Liver (tissue), 9 donors: ENCODE measurements around the gene EML5. TPM values are rescaled to one million over a fixed set of nuclear protein-coding genes. Genes with fewer than 3 reads are reported as not detected.

ENCODE experiments used
- DNase-seq: peaks from one replicate; pipeline ENCODE4 v3.0.0-alpha.2; 2017; ENCODE audit warnings: low spot score
- H3K27ac ChIP-seq, 2 donors: one replicate each; pipeline ENCODE4 v1.7.0; 2013; ENCODE audit warnings: inconsistent platforms in 2 of 2, low read length in 2 of 2, control low read depth in 1 of 2, low read depth in 1 of 2, mild to moderate bottlenecking in 1 of 2
- H3K27me3 ChIP-seq, 4 donors: one replicate each; pipeline versions ENCODE4 v1.6.1 to v1.7.0; 2013; ENCODE audit warnings: low read length in 3 of 4, inconsistent platforms in 1 of 4, mild to moderate bottlenecking in 1 of 4, moderate library complexity in 1 of 4; ENCODE audit not compliant: control insufficient read depth in 4 of 4, insufficient read depth in 4 of 4
- H3K36me3 ChIP-seq, 4 donors: one replicate each; pipeline versions ENCODE4 v1.6.1 to v1.7.0; 2013; ENCODE audit warnings: low read length in 3 of 4, mild to moderate bottlenecking in 3 of 4, low read depth in 1 of 4, moderate library complexity in 1 of 4; ENCODE audit not compliant: control insufficient read depth in 4 of 4, insufficient read depth in 3 of 4
- H3K4me1 ChIP-seq, 4 donors: one replicate each; pipeline versions ENCODE4 v1.6.1 to v1.7.0; 2013; ENCODE audit warnings: low read length in 3 of 4, mild to moderate bottlenecking in 3 of 4, moderate library complexity in 1 of 4; ENCODE audit not compliant: control insufficient read depth in 4 of 4, insufficient read depth in 4 of 4
- H3K4me3 ChIP-seq, 3 donors: one replicate each; pipeline versions ENCODE4 v1.6.1 to v1.7.0; 2013; ENCODE audit warnings: low read length in 3 of 3, control low read depth in 1 of 3, low read depth in 1 of 3, mild to moderate bottlenecking in 1 of 3
- H3K9ac ChIP-seq, 2 donors: one replicate each; pipeline ENCODE4 v1.7.0; 2013; ENCODE audit warnings: low read length in 2 of 2, mild to moderate bottlenecking in 2 of 2, moderate library complexity in 2 of 2, control low read depth in 1 of 2, low read depth in 1 of 2
- H3K9me3 ChIP-seq, 4 donors: one replicate each; pipeline versions ENCODE4 v1.6.1 to v1.7.0; 2013; ENCODE audit warnings: low read length in 3 of 4; ENCODE audit not compliant: control insufficient read depth in 4 of 4
- EGR1 ChIP-seq, 2 donors: IDR thresholded peaks; 2 replicates each; pipeline ENCODE4 v1.6.1; 2016 to 2018; ENCODE audit warnings: antibody characterized with exemption in 2 of 2, low read depth in 2 of 2
- FOXA1 ChIP-seq: IDR thresholded peaks from 2 replicates; pipeline ENCODE4 v1.6.1; 2016; ENCODE audit warnings: antibody characterized with exemption
- FOXA2 ChIP-seq: IDR thresholded peaks from 2 replicates; pipeline ENCODE4 v1.6.1; 2016; ENCODE audit warnings: antibody characterized with exemption
- GABPA ChIP-seq, 2 donors: IDR thresholded peaks in 1 of 2; conservative IDR thresholded peaks in 1 of 2; 2 replicates each; pipeline ENCODE4 v1.6.1; 2016; ENCODE audit warnings: antibody characterized with exemption in 2 of 2, mild to moderate bottlenecking in 1 of 2, moderate library complexity in 1 of 2
- HNF4A ChIP-seq, 2 donors: conservative IDR thresholded peaks; 2 replicates each; pipeline ENCODE4 v1.6.1; 2016; ENCODE audit warnings: antibody characterized with exemption in 2 of 2, mild to moderate bottlenecking in 2 of 2
- HNF4G ChIP-seq: IDR thresholded peaks from 2 replicates; pipeline ENCODE4 v1.6.1; 2016; ENCODE audit warnings: antibody characterized with exemption
- JUND ChIP-seq, 2 donors: IDR thresholded peaks; 2 replicates each; pipeline ENCODE4 v1.6.1; 2016; ENCODE audit warnings: antibody characterized with exemption in 2 of 2
- NR2F2 ChIP-seq: IDR thresholded peaks from 2 replicates; pipeline ENCODE4 v1.6.1; 2016; ENCODE audit warnings: antibody characterized with exemption
- RXRA ChIP-seq, 2 donors: IDR thresholded peaks; 2 replicates each; pipeline ENCODE4 v1.6.1; 2017 to 2018; ENCODE audit warnings: antibody characterized with exemption in 2 of 2, mild to moderate bottlenecking in 1 of 2
- SP1 ChIP-seq: IDR thresholded peaks from 2 replicates; pipeline ENCODE4 v1.6.1; 2018; ENCODE audit warnings: antibody characterized with exemption, mild to moderate bottlenecking
- YY1 ChIP-seq: IDR thresholded peaks from 2 replicates; pipeline ENCODE4 v1.6.1; 2016; ENCODE audit warnings: antibody characterized with exemption, mild to moderate bottlenecking
- WGBS: extraction: QIAGEN DNeasy Blood & Tissue Kit; methylation state at CpG from one replicate; pipeline ENCODE4 v1.1.7; 2013; 5-methylcytosine and 5-hydroxymethylcytosine counted together
- polyA plus RNA-seq, 2 donors: library from polyadenylated mRNA; stranded (reverse) in 1 of 2; unstranded in 1 of 2; fragments of 200-250 nt in 1 of 2; fragments of >200 nt in 1 of 2; fragmentation: Nextera tagmentation in 1 of 2; extraction: Ambion mirVana in 1 of 2; gene quantifications; one replicate each; pipeline versions ENCODE4 v1.2.1 to v1.2.3, GENCODE V29; 2013 to 2015
- total RNA-seq, 2 donors: library from RNA; depleted of rRNA; stranded (reverse); fragments of >200 nt; gene quantifications; one replicate each; pipeline ENCODE4 v1.2.3, GENCODE V29; 2014
- TF ChIP-seq, protein P1 (sequence below): IDR thresholded peaks from 2 replicates; pipeline ENCODE4 v1.6.1; 2016; ENCODE audit warnings: antibody characterized with exemption, mild to moderate bottlenecking
- TF ChIP-seq, protein P2 (sequence below): IDR thresholded peaks from 2 replicates; pipeline ENCODE4 v1.6.1; 2016; ENCODE audit warnings: antibody characterized with exemption
- TF ChIP-seq, protein P3 (sequence below): IDR thresholded peaks from 2 replicates; pipeline ENCODE4 v1.6.1; 2016; ENCODE audit warnings: antibody characterized with exemption
- donor health status: healthy.
- donor health status: healthy.
- donor health status: healthy.
- donor health status: healthy.
- donor health status: healthy.

EML5 gene
- total and polyA plus RNA-seq, 4 donors = 0.09 to 3.8 (median 0.55) TPM

DNA sequence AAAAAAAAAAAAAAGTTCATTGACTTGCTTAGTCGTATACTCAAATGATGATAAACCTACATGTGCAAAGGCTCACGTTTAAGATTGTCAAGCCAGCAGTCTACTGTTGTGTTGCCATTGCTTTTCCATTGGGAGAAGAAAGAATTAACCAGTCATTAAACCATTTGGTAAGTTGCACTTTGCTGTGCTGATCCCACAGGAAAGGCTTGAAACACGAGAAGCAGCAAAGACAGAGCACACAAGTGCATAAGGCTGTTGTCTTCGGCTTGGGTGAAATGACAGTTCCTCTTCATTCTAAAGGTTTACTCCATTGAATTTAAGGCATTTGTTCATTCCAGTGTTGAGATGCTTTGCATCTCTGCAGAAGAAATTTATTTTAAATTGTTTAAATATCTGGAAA, 179.8 kb downstream of the EML5 start:
- Histone ChIP-seq H3K36me3 (peaks cover 5 to 41% (median 32%) of the 10 kb centered on the region in 4 donors), H3K27me3 (no peaks in the 10 kb centered on the region), H3K4me3 (no peak overlapping the region), H3K4me1 (peaks cover 0 to 16% (median 9%) of the 10 kb centered on the region in 4 donors), H3K9me3 (no peaks in the 10 kb centered on the region), H3K27ac (no peak overlapping the region), H3K9ac (no peak overlapping the region)
- no peak for TF ChIP-seq EGR1 (IDR thresholded peaks at IDR 0.05; ENCODE audit: low read depth in 2 of 2)
- no peak for TF ChIP-seq RXRA (IDR thresholded peaks at IDR 0.05)
- TF ChIP-seq, protein P1, sequence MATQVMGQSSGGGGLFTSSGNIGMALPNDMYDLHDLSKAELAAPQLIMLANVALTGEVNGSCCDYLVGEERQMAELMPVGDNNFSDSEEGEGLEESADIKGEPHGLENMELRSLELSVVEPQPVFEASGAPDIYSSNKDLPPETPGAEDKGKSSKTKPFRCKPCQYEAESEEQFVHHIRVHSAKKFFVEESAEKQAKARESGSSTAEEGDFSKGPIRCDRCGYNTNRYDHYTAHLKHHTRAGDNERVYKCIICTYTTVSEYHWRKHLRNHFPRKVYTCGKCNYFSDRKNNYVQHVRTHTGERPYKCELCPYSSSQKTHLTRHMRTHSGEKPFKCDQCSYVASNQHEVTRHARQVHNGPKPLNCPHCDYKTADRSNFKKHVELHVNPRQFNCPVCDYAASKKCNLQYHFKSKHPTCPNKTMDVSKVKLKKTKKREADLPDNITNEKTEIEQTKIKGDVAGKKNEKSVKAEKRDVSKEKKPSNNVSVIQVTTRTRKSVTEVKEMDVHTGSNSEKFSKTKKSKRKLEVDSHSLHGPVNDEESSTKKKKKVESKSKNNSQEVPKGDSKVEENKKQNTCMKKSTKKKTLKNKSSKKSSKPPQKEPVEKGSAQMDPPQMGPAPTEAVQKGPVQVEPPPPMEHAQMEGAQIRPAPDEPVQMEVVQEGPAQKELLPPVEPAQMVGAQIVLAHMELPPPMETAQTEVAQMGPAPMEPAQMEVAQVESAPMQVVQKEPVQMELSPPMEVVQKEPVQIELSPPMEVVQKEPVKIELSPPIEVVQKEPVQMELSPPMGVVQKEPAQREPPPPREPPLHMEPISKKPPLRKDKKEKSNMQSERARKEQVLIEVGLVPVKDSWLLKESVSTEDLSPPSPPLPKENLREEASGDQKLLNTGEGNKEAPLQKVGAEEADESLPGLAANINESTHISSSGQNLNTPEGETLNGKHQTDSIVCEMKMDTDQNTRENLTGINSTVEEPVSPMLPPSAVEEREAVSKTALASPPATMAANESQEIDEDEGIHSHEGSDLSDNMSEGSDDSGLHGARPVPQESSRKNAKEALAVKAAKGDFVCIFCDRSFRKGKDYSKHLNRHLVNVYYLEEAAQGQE = no peak
- no peak for TF ChIP-seq HNF4G
- TF ChIP-seq, protein P2, sequence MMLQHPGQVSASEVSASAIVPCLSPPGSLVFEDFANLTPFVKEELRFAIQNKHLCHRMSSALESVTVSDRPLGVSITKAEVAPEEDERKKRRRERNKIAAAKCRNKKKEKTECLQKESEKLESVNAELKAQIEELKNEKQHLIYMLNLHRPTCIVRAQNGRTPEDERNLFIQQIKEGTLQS = no peak
- DNase-seq = no peak
- 87% methylated on average over 4 of the region's 4 CpGs for WGBS

DNA sequence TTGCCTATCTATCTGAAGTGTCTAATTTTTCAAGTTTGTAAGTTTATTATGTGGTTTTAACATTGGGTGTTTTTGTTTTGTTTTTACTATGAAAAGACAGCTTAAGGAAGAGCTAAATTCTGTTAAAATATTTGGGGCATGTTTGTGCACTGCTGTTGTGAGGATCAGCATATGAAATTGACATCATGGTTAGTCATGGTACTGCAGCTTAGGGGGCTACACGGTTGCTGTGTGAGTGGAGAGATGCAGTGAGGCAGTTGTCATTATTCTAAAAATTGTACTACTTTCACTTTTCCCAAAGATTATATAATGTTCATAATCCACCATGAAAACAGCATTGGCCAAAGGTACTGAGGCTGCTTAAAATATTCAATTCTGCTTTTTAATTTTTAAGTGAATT, 180.9 kb downstream of the EML5 start:
- H3K9me3 ChIP-seq = no peaks in the 10 kb centered on the region
- H3K27me3 ChIP-seq = no peaks in the 10 kb centered on the region
- H3K4me3 ChIP-seq = no peak overlapping the region
- H3K36me3 ChIP-seq = peaks cover 9 to 52% (median 40%) of the 10 kb centered on the region in 4 donors
- no peak for DNase-seq
- no peak overlapping the region for H3K27ac ChIP-seq
- H3K4me1 ChIP-seq = peaks cover 0 to 16% (median 9%) of the 10 kb centered on the region in 4 donors
- WGBS = 66% methylated on average over 1 of the region's 1 CpG
- TF ChIP-seq SP1 (no peak), YY1 (no peak), GABPA (IDR thresholded peaks at IDR 0.05 in 1 of 2, conservative IDR thresholded peaks at IDR 0.05 in 1 of 2) (no peak), FOXA1 (no peak), JUND (IDR thresholded peaks at IDR 0.05) (no peak), EGR1 (IDR thresholded peaks at IDR 0.05; ENCODE audit: low read depth in 2 of 2) (no peak), NR2F2 (no peak), RXRA (IDR thresholded peaks at IDR 0.05) (no peak)
- TF ChIP-seq, protein P3, sequence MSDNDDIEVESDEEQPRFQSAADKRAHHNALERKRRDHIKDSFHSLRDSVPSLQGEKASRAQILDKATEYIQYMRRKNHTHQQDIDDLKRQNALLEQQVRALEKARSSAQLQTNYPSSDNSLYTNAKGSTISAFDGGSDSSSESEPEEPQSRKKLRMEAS = no peak
- TF ChIP-seq, protein P2 = no peak
- H3K9ac ChIP-seq = no peak overlapping the region

DNA sequence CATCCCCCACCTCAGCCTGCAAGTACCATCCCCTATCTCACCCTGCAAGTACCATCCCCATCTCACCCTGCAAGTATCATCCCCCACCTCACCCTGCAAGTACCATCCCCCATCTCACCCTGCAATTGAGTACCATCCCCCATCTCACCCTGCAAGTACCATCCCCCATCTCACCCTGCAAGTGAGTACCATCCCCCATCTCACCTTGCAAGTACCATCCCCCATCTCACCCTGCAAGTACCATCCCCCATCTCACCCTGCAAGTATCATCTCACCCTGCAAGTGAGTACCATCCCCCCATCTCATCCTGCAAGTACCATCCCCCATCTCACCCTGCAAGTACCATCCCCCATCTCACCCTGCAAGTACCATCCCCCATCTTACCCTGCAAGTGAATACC, 184.9 kb downstream of the EML5 start:
- no peak for DNase-seq
- H3K9ac ChIP-seq = no peak overlapping the region
- H3K4me1 ChIP-seq = peaks cover 0 to 3% (median 0%) of the 10 kb centered on the region in 4 donors
- no peak for TF ChIP-seq HNF4A (conservative IDR thresholded peaks at IDR 0.05)
- no peak for TF ChIP-seq EGR1 (IDR thresholded peaks at IDR 0.05; ENCODE audit: low read depth in 2 of 2)
- TF ChIP-seq JUND (IDR thresholded peaks at IDR 0.05) = no peak
- TF ChIP-seq, protein P3 = no peak
- TF ChIP-seq YY1 = no peak
- no peak for TF ChIP-seq FOXA2
- TF ChIP-seq, protein P1 = no peak
- H3K36me3 ChIP-seq = peaks cover 14 to 82% (median 65%) of the 10 kb centered on the region in 4 donors
- H3K4me3 ChIP-seq = no peak overlapping the region
- no peak overlapping the region for H3K27ac ChIP-seq
- H3K9me3 ChIP-seq = no peaks in the 10 kb centered on the region
- no peaks in the 10 kb centered on the region for H3K27me3 ChIP-seq
